ENCODE data around the gene ALKBH5. TPM values are rescaled to one million over a fixed set of nuclear protein-coding genes. Genes with fewer than 3 reads are reported as not detected.
A peak's percentile ranks its signal among the peaks of the same experiment; 100 is the strongest.

The ALKBH5 gene
- total RNA-seq, 1 experiment from 2014 or later, result 105 TPM

GRCh38 chr17:18148586-18148985 is 35.0 kb upstream of the ALKBH5 start (continued):
- TF ChIP-seq CTCF (IDR thresholded peaks at IDR 0.05), result no peak
- TF ChIP-seq NFE2L1 (CRISPR knock-in tag; IDR thresholded peaks at IDR 0.05), result no peak
- TF ChIP-seq ZBTB21 (CRISPR knock-in tag; IDR thresholded peaks at IDR 0.05; ENCODE audit: borderline replicate concordance), result no peak
- no peak for TF ChIP-seq USF1 (CRISPR knock-in tag; IDR thresholded peaks at IDR 0.05)
- TF ChIP-seq ZNF396 (CRISPR knock-in tag; IDR thresholded peaks at IDR 0.05; ENCODE audit: borderline replicate concordance), result no peak
- TF ChIP-seq ZNF121 (CRISPR knock-in tag; IDR thresholded peaks at IDR 0.05), result no peak
- no peak for TF ChIP-seq IRF2 (CRISPR knock-in tag; IDR thresholded peaks at IDR 0.05; ENCODE audit: borderline replicate concordance, low read depth)
- TF ChIP-seq SOX15 (CRISPR knock-in tag; IDR thresholded peaks at IDR 0.05), result no peak
- TF ChIP-seq ZNF263 (CRISPR knock-in tag; IDR thresholded peaks at IDR 0.05; ENCODE audit: low read depth), result no peak
- TF ChIP-seq GRHL2 (CRISPR knock-in tag; IDR thresholded peaks at IDR 0.05; ENCODE audit: insufficient replicate concordance, severe bottlenecking), result no peak
- no peak for TF ChIP-seq JAZF1 (CRISPR knock-in tag; IDR thresholded peaks at IDR 0.05)
- TF ChIP-seq IRF1 (CRISPR knock-in tag; IDR thresholded peaks at IDR 0.05), result no peak

GRCh38 chr17:18151290-18151689 is 32.3 kb upstream of the ALKBH5 start:
- ChIA-PET CTCF (interaction anchor here (0.9 to 6.3 kb wide), 2 partner anchors 10 to 73 kb away, joined by 3 to 89 read pairs; no protein-coding TSS in a partner anchor), POLR2A (no interaction called here)
- Mint-ChIP-seq H3K9me3 (no peaks in the 10 kb centered on the region), H3K4me1 (peaks cover 10% of the 10 kb centered on the region), H3K27ac (peak overlapping the region; percentile 78; the same call in 1 of the 2 replicates), H3K4me3 (no peak overlapping the region), H3K36me3 (no peaks in the 10 kb centered on the region), H3K27me3 (ENCODE audit: low read depth) (no peaks in the 10 kb centered on the region; the same call in 1 of the 2 replicates)
- no peak for ATAC-seq
- DNase-seq (ENCODE audit: low spot score), result no peak
- TF ChIP-seq E2F5 (CRISPR knock-in tag; IDR thresholded peaks at IDR 0.05) (no peak), ATF6 (CRISPR knock-in tag; IDR thresholded peaks at IDR 0.05) (no peak), KAT7 (CRISPR knock-in tag; IDR thresholded peaks at IDR 0.05; ENCODE audit: borderline replicate concordance) (no peak), ZNF219 (CRISPR knock-in tag; IDR thresholded peaks at IDR 0.05; ENCODE audit: borderline replicate concordance) (no peak), NR3C1 (CRISPR knock-in tag; conservative IDR thresholded peaks at IDR 0.05; ENCODE audit: low read depth) (no peak), ZNF532 (CRISPR knock-in tag; IDR thresholded peaks at IDR 0.05; ENCODE audit: borderline replicate concordance) (no peak), ARID4B (CRISPR knock-in tag; IDR thresholded peaks at IDR 0.05; ENCODE audit: borderline replicate concordance) (no peak), MXD4 (CRISPR knock-in tag; IDR thresholded peaks at IDR 0.05; ENCODE audit: borderline replicate concordance) (no peak), SP1 (CRISPR knock-in tag; conservative IDR thresholded peaks at IDR 0.05) (no peak)

All from WTC11 (cell line).